Urinary bladder (tissue), 4 donors: ENCODE data around the gene PGAM2. TPM values are rescaled to one million over a fixed set of nuclear protein-coding genes. Genes with fewer than 3 reads are reported as not detected.
"Not testable (repeated sequence)": the region's sequence is repeated elsewhere in the genome, so short reads cannot be mapped to it uniquely, and the experiment has no call there.

Experiments
- DNase-seq: peaks from one replicate; pipeline ENCODE4 v3.0.0-alpha.2; 2015; ENCODE audit errors: extremely low spot score
- H3K27ac ChIP-seq: one replicate; pipeline ENCODE4 v1.5.1; 2013; ENCODE audit warnings: low read depth, mild to moderate bottlenecking, moderate library complexity
- H3K36me3 ChIP-seq: one replicate; pipeline ENCODE4 v1.6.1; 2013; ENCODE audit warnings: mild to moderate bottlenecking, moderate library complexity; ENCODE audit not compliant: insufficient read depth
- H3K4me1 ChIP-seq: one replicate; pipeline ENCODE4 v1.6.1; 2013; ENCODE audit warnings: mild to moderate bottlenecking, moderate library complexity; ENCODE audit not compliant: insufficient read depth
- H3K4me3 ChIP-seq: one replicate; pipeline ENCODE4 v1.5.1; 2013; ENCODE audit warnings: low read depth, low read length
- WGBS: extraction: QIAGEN DNeasy Blood & Tissue Kit; methylation state at CpG from one replicate; pipeline ENCODE4 v1.1.7; 2013; 5-methylcytosine and 5-hydroxymethylcytosine counted together
- polyA plus RNA-seq: library from polyadenylated mRNA; stranded (reverse); fragments of 200-250 nt; gene quantifications from one replicate; pipeline ENCODE4 v1.2.3, GENCODE V29; 2013
- total RNA-seq: library from RNA; depleted of rRNA; stranded (reverse); fragments of >200 nt; gene quantifications from one replicate; pipeline ENCODE4 v1.2.3, GENCODE V29; 2014
- donor health status: healthy with polysubstance abuse.
- donor health status: healthy.

PGAM2 gene
- total and polyA plus RNA-seq, 2 donors: 0.71 to 3.1 TPM

- 85% methylated on average over 2 of the region's 2 CpGs for WGBS
- DNase-seq: not testable (repeated sequence)
Observed at GRCh38 chr7:44037951-44038350, 27.4 kb downstream of the PGAM2 start.

GRCh38 chr7:44036364-44036763 lies 29.0 kb downstream of the PGAM2 start:
- H3K27ac ChIP-seq, H3K4me3 ChIP-seq, H3K4me1 ChIP-seq, H3K36me3 ChIP-seq, DNase-seq: not testable (repeated sequence)
- 27% methylated on average over 10 of the region's 10 CpGs for WGBS

More at GRCh38 chr7:44037951-44038350, 27.4 kb downstream of the PGAM2 start:
- not testable (repeated sequence) for H3K4me1 ChIP-seq, H3K36me3 ChIP-seq, H3K27ac ChIP-seq, H3K4me3 ChIP-seq

- not testable (repeated sequence) for DNase-seq, H3K27ac ChIP-seq, H3K4me3 ChIP-seq, H3K36me3 ChIP-seq, H3K4me1 ChIP-seq
- WGBS: 88% methylated on average over 10 of the region's 18 CpGs
Observed at GRCh38 chr7:44033971-44034844, 31.2 kb downstream of the PGAM2 start.

GRCh38 chr7:44032031-44032430 lies 33.3 kb downstream of the PGAM2 start:
- not testable (repeated sequence) for DNase-seq, H3K36me3 ChIP-seq, H3K4me1 ChIP-seq, H3K4me3 ChIP-seq, H3K27ac ChIP-seq
- 93% methylated on average over 5 of the region's 6 CpGs for WGBS

GRCh38 chr7:44031319-44031718 lies 34.0 kb downstream of the PGAM2 start:
- not testable (repeated sequence) for H3K36me3 ChIP-seq, H3K27ac ChIP-seq, H3K4me1 ChIP-seq, DNase-seq, H3K4me3 ChIP-seq
- 83% methylated on average over 12 of the region's 13 CpGs for WGBS

- H3K27ac ChIP-seq, H3K4me1 ChIP-seq, DNase-seq, H3K4me3 ChIP-seq, H3K36me3 ChIP-seq: not testable (repeated sequence)
- 84% methylated on average over 4 of the region's 5 CpGs for whole genome bisulfite sequencing
Observed at GRCh38 chr7:44030029-44030428, 35.3 kb downstream of the PGAM2 start.

GRCh38 chr7:44029433-44029832 lies 35.9 kb downstream of the PGAM2 start:
- H3K4me1 ChIP-seq, H3K4me3 ChIP-seq, H3K27ac ChIP-seq, DNase-seq, H3K36me3 ChIP-seq: not testable (repeated sequence)
- WGBS: 84% methylated on average over 4 of the region's 11 CpGs

GRCh38 chr7:44022796-44023467 lies 42.4 kb downstream of the PGAM2 start:
- DNase-seq, H3K27ac ChIP-seq, H3K4me3 ChIP-seq, H3K4me1 ChIP-seq, H3K36me3 ChIP-seq: not testable (repeated sequence)
- 67% methylated on average over 6 of the region's 6 CpGs for WGBS

GRCh38 chr7:44022069-44022468 lies 43.3 kb downstream of the PGAM2 start:
- not testable (repeated sequence) for H3K4me3 ChIP-seq, H3K27ac ChIP-seq, H3K4me1 ChIP-seq, DNase-seq, H3K36me3 ChIP-seq
- 90% methylated on average over 6 of the region's 7 CpGs for WGBS

- WGBS: 76% methylated on average over 6 of the region's 6 CpGs
- H3K36me3 ChIP-seq, H3K27ac ChIP-seq, H3K4me1 ChIP-seq, H3K4me3 ChIP-seq, DNase-seq: not testable (repeated sequence)
Observed at GRCh38 chr7:44019825-44020224, 45.5 kb downstream of the PGAM2 start.

GRCh38 chr7:44018857-44019807 lies 46.2 kb downstream of the PGAM2 start:
- not testable (repeated sequence) for H3K36me3 ChIP-seq, H3K4me1 ChIP-seq, H3K27ac ChIP-seq
- peak overlapping the region; percentile 70 for H3K4me3 ChIP-seq
- 3% methylated on average over 61 of the region's 63 CpGs for whole genome bisulfite sequencing
- peak; percentile 94 for DNase-seq

GRCh38 chr7:44015090-44015489 lies 50.3 kb downstream of the PGAM2 start:
- H3K4me1 ChIP-seq, H3K36me3 ChIP-seq, DNase-seq, H3K27ac ChIP-seq, H3K4me3 ChIP-seq: not testable (repeated sequence)
- 90% methylated on average over 7 of the region's 12 CpGs for WGBS
